HG02840 (cell line): ENCODE results near the gene DBI.
"Not testable (repeated sequence)": the region's sequence is repeated elsewhere in the genome, so short reads cannot be mapped to it uniquely, and the experiment has no call there.

Experiments
- ATAC-seq: cut with Tn5 transposase; IDR thresholded peaks from one replicate; pipeline ENCODE4 v1.9.1; 2021; ENCODE audit warnings: mild to moderate bottlenecking, moderate library complexity, moderate number of reproducible peaks; ENCODE audit not compliant: unreplicated experiment, low FRiP score

DBI gene

DNA sequence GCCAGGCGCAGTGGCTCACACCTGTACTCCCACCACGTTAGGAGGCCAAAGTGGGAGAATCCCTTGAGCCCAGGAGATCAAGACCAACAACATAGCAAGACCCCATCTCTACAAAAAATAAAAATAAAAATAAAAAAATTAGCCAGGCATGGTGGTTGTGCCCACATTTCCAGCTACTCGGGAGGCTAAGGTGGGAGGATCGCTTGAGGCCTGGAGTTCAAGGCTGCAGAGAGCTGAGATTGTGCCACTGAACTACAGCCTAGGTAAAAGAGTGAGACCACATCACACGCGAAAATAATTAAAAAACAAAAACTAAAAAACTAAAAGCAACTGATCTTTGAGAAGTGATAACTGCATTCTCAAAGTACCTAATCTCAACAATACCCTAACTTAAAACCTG lies 2.0 kb upstream of the DBI start:
- ATAC-seq: no peak

DNA sequence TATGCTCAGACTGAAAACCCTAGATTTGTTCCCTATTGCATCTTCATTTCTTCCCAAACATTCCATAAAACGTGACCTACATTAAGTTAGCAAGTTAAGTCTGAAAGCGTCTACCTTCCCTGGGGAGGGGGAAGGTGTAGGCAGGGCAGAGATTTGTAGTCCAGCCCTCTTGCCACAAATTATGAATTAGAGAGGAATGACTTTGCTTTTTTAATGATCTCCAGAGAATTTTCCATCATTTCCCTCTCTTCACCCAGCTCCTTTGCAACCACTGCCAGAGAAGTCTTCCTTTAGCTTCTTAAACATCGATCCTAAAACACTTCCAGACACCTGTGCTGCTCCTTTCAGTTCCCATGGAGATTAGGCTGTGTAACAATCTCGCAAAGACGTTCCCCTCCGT lies 1.3 kb upstream of the DBI start:
- ATAC-seq: no peak

DNA sequence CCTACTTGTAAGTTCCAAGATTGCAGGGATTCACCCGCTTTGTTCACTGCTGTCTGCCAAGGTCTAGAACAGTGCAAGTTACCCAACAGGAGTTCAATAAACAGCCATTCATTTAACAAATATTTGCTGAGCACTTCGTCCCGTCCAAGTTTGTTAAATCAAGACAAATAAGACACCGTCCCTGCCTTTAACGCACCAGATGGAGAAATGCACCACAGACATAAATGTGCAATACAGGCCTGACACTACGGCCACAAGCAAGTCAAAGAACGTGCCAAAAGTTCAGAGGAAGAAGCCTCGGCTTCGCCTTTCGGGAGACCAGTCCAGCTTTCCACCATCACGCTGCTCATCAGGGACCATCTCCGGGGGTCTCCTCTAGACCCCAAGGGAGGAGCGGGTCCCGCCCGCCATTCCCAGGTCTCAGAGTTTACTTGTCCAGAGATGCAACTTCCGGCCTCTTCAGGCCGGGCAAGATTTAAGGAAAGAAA lies 572 bp upstream of the DBI start:
- ATAC-seq: no peak

DNA sequence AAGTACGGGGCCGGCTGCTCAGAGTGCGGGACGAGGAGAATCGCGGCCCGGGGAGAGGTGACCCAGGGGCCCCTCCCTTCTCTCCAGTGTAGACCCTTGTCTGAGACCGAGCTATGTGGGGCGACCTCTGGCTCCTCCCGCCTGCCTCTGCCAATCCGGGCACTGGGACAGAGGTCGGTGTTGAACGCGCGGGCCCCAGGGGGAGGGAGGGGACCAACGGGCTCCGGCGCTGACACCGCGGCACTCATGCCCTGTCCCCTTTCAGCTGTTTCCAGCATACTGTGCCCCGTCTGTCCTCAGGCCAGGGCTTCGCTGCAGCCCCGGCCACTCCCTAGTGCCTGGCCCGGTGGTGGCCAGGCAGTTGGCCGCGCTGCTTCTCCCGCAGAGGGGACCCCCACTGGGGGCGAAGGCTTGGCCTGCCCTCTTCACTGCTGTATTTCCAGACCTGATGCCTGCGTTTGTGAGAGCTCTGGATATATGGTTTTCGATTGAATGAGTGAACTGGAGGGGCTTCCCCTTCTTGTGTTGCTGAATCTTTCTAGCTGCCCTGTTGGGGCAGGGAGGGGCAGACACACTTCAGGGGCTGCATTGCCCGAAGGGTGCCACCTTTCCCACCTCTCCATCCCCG lies 809 bp downstream of the DBI start:
- ATAC-seq: peak; percentile 29

DNA sequence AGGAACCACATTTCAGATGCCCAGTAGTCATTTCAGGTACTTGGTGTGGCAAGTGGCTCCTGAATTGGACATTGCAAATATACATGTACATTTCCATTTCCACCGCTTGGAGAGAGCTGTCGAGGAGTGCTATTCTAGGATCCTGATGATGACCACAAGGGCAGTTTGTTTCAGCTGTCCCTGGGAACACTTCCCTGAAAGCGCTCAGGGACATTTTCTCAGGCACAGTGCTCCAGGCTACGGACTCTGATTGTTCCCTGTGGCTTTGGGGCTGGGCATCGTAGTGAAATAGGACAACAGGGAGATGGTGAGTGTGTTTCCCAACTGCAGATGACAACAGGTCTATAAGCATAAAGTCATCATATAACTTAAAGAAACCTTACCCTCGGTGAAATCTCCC lies 3.1 kb downstream of the DBI start:
- no peak for ATAC-seq

DNA sequence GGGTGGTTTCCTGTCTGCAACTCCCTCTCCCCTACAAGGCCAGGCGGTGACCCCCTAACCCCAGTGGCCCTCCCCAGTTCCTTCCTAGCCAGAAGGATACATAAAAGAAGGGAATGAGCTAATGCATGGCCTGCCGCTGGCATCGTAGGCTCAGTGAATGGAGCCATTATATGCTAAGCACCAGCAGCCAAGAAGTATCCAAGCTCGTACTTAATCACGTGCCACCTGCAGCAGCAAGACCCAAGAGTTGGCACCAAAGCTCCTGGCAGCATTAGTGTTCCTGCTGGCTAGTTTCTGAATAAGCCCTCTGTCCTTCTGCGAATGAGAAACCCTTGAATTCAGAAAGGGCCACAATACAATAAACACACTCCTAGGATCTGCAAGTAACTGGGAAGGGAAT lies 4.3 kb downstream of the DBI start:
- no peak for ATAC-seq

DNA sequence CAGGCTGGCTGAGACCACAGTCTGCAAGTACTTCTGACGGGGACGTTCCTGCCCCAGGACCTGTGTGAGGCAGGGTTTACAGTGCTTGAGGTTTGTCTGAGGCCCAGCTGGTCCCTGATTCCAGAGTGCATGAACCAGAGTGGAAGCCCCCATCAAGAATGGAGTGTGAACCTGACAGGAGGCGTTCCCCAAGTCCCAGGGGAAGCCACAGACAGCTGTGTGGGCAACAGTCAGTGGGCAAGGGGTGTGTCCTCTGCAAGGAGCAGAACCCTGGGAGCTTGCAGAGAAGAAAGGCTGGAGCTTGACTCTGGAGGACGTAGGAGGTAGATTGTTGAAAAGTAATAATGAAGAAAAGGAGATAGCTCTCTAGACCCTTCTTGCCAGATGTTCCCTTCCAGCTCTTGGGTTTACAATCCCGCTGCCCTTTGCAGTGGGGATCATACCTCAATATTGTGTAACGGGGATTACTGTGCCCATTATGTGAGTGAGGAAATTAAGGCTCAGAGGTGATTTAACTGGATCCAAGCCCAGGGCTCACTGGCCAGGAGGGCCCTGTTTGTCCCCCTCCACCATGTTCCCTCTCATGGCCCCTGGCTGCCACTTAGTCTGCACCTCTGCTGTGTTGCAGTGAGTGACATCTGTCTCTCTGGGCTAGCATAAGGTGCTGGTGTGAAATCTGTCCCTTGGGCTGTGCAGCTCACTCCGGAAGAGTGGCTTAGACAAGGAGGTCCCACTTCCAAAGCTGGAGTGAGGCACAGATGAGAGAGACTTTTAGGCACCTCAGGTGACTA lies 6.2 kb downstream of the DBI start:
- no peak for ATAC-seq

DNA sequence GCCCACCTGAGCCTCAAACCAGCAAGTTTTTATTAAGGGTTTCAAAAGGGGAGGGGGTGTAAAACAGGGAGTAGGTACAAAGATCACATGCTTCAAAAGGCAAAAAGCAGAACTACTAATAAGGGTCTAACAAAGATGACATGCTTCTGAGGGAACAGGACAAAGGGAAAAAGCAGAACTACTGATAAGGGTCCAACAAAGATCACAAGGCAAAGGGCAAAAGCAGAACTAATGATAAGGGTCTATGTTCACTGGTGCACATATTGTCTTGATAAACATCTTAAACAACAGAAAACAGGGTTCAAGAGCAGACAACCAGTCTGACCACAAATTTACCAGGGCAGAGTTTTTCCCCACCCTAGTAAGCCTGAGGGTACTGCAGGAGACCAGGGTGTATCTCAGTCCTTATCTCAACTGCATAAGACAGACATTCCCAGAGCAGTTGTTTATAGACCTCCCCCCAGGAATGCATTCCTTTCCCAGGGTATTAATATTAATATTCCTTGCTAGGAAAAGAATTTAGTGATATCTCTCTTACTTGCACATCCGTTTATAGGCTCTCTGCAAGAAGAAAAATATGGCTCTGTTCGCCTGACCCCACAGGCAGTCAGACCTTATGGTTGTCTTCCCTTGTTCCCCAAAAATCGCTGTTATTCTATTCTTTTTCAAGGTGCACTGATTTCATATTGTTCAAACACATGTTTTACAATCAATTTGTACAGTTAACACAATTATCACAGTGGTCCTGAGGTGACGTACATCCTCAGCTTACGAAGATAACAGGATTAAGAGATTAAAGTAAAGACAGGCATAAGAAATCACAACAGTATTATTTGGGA lies 7.3 kb downstream of the DBI start:
- ATAC-seq: not testable (repeated sequence)

DNA sequence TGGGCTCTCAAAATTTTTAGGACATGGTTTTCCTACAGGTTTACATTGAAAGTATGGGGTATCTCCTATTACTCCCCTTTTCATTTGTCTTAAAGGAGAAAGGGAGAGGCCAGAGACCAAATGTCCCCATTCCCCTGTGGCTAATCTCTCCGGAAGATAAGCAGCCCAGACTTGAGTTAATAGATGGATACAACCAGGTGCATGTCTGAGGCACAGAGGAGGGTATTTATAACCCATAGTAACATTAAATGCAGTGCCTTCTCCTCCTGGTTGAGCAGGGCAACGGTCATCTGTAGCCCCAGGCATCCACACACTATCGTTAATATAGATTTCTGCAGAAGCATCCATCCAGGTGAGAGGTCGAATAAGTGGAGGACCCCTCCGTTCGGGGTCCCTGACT lies 9.6 kb downstream of the DBI start:
- ATAC-seq: not testable (repeated sequence)

DNA sequence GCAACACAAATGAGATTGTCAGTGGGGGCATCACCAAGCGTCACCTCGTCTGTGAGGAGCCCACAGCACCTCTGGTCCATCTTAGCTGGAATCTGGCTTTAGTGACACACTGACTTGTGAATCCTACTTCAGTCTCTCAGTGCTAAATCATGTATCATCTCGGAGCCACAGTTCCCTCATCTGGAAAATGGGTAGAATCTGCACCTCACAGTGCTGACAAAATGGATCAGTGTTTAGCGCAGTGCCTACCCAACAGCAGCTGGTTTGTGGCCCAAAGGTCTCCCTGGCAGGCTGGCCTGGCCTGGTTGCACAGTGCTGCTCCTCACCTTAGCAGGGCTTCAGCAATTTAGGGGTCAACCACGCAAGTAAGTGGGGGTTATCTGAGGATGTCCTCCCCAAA lies 10.0 kb downstream of the DBI start:
- no peak for ATAC-seq

DNA sequence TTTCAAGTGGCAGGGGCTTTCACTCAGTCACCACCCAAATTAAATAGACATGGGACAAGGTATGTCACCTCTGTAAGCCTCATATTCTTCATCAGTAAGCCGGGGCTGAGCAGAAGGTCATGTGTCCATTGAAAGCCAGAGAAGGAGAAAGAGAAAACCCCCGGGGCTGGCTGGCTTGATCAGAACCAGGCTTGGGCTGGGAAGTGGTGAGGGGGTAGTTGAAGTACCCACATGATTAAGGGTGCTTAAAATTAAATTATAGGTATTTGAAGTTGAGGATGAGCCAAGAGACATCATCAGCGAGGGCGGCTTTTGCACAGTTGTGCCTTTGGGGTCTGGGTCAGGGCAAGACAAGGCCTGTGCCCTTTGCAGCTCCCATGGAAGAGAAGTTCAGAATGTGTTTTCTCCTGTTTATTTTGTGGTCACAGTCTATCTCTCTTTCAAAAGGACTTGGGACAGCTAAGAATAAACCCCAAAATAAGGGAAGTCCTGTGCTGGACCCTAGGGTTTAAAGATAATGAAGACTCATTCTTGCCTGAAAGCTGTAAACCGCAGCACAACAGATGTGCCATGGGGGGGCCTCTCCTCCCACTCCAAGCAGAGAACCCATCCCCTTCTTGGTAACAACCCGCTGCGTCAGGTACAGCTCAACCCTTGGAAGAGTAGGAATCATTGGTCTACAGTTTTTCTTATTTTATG lies 10.7 kb downstream of the DBI start:
- no peak for ATAC-seq

DNA sequence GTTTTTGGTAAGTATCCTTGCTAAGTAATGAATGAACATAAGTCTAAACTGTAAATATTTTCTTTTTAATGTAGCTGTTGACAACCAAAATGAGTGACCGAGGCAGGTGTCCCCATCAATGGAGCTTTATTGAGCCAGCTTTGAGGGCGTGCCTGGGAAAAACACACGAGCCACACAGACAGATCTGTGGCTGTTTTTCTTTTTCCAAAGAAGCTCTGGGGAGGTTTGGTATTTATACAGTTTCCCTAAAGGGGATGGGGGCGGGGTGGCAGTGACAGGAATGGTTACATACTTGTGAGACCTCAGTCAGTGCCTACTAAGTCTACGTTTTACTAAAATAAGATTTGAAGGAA lies 11.2 kb downstream of the DBI start:
- no peak for ATAC-seq

DNA sequence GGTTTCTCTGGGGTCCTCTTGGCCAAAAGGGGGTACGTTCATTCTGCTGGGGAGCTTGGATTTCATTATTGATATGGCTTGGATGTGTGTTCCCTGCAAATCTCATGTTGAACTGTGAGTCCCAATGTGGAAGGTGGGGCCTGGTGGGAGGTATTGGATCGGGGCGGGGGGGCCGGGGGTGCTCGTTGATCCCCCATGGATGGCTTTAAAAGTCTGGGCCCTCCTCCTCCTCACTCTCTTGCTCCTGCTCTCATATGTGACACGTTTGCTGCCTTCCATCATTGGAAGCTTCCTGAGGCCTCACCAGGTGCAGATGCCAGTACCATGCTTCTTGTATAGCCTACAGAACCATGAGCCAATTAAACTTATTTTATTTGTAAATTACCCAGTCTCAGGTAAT lies 11.8 kb downstream of the DBI start:
- ATAC-seq: no peak

DNA sequence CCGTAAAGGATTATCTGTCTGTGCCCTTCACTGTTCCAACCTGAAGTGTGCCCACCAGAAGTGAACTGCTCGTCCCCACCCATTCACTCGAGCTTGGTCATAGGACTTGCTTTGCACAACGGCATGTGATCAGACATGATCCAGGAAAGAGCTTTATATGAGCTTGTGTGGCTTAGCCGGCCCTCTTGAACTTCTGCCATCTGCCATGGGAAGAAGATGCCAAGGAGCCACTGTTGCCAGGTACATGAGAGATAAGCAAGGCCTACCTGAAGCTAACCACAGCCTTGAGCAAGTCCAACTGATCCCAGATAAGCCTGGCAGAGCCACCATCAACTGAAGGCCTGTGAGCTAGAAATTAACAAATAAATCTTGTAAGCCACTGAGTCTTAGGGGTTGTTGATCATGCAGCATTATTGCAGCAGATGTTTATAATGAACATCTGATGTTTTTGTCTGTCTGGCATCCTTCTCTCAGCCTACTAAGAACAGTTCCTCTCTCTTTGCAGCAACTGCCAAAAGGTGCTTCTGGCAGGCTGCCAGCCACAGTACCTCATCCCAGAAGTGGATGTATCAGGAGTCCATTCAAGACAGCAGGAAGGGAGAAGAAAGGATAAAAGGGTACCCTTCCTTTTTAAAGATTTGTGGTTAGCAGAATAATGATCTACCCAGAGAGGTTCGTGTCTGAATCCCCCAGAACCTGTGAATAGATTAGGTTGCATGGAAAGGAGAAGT lies 16.8 kb downstream of the DBI start:
- ATAC-seq: no peak

DNA sequence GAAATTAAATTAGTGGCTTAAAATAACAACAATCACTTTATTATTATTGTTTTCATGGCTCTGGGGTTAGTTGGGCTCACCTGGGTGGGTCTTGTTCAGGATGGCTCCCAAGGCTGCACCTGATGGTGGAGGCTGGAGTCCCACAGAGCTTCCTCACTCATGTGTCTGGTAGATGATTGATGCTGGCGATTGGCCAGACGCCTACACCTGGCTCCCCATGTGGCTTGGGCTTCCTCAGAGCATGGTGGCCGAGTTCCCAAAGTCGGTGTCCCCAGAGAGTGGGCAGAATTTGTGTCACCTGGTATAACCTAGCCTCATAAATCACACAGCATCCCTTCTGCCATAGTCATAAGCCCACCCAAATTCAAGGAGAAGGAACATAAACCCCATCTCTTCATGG lies 18.2 kb downstream of the DBI start:
- ATAC-seq: no peak

DNA sequence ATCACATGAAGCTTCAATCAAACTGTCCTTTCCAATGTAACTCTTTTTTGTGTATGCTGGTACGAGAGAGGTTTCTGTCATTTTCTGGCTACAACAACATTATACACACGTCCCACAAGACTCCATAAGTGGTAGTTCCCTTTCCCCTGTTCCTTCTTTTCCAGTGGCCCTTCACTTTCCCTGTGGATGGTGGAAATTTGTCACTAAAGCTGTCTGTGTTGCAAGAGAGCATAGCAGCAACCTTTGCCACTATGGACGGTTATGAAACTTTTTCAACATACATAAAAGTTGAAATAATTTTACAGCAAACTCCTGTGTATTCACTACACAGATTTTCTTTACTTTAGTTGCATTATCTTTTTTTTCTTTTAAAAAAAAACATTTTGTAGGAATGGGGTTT lies 18.7 kb downstream of the DBI start:
- no peak for ATAC-seq

DNA sequence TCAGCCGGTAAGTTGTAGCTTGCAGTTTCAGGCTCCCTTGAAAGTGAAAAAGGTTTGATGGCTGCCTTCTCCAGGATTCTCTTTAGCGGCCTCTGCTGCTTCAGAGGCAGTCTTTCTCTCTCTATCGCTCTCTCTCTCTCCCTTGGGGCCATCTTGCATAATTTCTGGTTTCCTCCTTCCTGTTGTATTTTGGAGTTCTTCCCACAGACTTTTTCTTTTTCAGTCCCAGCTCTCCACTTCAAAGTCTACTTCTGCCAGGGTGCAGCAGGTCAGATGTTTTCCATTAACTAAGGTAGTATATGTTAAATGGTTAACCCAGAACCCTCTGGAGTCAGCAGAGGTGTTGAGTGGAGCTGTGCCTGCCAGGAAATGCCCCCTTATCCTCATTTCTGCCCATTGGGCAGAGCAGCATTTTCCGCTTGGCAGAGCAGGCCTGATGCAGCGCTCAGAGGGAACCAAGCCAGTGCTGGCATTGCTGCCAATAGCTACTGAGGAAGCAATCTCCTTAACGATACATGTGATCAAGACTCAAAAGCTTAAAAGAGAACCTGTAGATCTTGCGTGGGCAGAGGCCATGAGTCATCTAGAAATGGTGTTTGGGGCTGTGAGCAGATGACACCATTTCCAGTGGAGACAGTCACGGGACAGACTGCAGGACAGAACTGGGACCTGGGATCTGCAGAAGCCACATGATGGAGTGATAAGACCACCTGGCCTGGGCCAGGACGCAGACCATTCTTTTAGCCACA lies 20.8 kb downstream of the DBI start:
- peak; percentile 69 for ATAC-seq

DNA sequence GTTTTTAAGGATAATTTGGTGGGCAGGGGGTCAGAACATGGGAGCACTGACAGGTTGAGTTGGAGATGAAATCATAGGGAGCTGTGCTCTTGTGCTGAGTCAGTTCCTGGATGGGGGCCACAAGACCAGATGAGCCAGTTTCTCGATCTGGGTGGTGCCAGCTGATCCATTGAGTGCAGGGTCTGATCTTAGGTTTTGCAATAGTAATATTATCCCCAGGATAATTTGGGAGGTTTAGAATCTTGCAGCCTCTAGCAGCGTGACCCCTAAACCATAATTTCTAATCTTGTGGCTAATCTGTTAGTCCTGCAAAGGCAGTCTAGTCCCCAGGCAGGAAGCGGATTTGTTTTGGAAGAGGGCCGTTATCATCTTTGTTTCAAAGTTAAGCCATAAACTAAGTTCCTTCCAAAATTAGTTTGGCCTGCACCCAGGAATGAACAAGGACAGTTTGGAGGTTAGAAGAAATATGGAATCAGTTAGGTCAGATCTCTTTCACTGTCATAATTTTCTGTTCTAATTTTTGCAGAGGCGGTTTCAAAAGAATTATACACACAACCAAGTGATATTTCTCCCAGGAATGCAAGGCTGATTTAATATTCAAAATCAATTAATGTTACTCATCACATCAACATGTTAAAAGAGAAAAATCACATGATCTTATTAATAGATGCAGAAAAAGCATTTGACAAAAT lies 23.0 kb downstream of the DBI start:
- ATAC-seq: no peak
